ENCODE data around the gene SETBP1. TPM values are rescaled to one million over a fixed set of nuclear protein-coding genes. Genes with fewer than 3 reads are reported as not detected.

Gene SETBP1
- total RNA-seq, 1 experiment from 2014 or later: 0.05 TPM

DNA sequence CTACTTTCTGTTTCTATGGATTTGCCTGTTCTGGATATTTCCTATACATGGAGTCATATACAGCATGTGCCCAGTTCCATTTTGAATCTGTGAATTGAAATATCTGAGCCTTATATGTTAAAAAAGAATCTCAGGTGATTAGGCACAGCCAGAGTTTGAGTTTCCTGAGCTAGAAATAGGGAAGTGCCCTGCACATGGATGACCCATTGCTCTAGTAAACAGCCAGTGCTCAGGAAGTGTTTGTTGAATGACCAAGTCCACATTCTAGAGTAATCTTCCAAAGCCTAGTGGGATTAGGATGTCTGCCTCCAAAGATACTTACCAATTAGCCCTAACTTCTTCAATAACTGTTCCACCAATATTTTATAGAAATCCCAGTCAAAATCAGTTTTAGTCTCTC lies 165.8 kb downstream of the SETBP1 start:
- no peak for TF ChIP-seq CEBPB (IDR thresholded peaks at IDR 0.05; ENCODE audit: low read depth)
- TF ChIP-seq POLR2AphosphoS5 (IDR thresholded peaks at IDR 0.05; ENCODE audit: low read depth, low read length): no peak

DNA sequence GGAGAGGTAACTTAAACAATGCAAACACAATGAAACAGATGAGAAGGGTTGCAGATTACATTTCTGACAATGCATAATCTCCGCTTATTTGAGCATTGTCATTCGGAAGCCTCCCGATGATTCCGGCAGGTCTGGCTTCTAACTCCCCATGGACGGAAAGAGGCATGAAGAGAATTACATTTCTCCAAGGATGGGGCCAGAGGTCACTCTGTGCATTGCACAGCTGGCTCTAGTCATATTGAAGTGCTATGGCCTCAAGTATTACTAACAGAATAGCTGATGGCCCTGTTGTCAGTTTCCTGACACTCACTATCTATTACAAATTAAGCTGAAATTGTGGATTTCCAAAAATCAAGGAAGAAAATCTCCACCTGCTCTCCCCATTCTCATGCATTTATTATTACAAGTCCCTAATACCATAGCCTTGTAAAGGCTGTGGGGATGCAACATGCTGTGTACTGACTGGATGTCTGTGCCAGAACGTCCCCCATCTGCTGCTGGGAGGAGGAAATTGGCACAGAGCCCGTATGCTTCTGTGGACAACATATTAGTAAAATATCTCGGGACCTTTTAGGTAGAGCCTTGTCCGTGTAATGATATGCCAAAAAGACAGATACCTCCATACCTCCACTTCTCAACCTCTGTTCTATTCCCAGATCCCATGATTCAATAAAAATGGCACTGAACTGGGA lies 168.1 kb downstream of the SETBP1 start:
- TF ChIP-seq EZH2phosphoT487 (IDR thresholded peaks at IDR 0.05; ENCODE audit: borderline replicate concordance): no peak
- TF ChIP-seq CEBPB (IDR thresholded peaks at IDR 0.05; ENCODE audit: low read depth): no peak
- no peak for TF ChIP-seq SRF (IDR thresholded peaks at IDR 0.05; ENCODE audit: low read depth)
- TF ChIP-seq, protein P1, sequence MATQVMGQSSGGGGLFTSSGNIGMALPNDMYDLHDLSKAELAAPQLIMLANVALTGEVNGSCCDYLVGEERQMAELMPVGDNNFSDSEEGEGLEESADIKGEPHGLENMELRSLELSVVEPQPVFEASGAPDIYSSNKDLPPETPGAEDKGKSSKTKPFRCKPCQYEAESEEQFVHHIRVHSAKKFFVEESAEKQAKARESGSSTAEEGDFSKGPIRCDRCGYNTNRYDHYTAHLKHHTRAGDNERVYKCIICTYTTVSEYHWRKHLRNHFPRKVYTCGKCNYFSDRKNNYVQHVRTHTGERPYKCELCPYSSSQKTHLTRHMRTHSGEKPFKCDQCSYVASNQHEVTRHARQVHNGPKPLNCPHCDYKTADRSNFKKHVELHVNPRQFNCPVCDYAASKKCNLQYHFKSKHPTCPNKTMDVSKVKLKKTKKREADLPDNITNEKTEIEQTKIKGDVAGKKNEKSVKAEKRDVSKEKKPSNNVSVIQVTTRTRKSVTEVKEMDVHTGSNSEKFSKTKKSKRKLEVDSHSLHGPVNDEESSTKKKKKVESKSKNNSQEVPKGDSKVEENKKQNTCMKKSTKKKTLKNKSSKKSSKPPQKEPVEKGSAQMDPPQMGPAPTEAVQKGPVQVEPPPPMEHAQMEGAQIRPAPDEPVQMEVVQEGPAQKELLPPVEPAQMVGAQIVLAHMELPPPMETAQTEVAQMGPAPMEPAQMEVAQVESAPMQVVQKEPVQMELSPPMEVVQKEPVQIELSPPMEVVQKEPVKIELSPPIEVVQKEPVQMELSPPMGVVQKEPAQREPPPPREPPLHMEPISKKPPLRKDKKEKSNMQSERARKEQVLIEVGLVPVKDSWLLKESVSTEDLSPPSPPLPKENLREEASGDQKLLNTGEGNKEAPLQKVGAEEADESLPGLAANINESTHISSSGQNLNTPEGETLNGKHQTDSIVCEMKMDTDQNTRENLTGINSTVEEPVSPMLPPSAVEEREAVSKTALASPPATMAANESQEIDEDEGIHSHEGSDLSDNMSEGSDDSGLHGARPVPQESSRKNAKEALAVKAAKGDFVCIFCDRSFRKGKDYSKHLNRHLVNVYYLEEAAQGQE (IDR thresholded peaks at IDR 0.05; ENCODE audit: low read depth): no peak
- no peak for TF ChIP-seq CBX3 (IDR thresholded peaks at IDR 0.05; ENCODE audit: low read depth)
- TF ChIP-seq EZH2 (IDR thresholded peaks at IDR 0.05): no peak
- TF ChIP-seq ZFX (IDR thresholded peaks at IDR 0.05): no peak
- ChIA-PET POLR2A (no interaction called here), RAD21 (ENCODE audit: low non-redundant PET in 1 of 2, low total read pairs in 2 of 2, uncharacterized antibody in 2 of 2, unreplicated experiment in 2 of 2) (no interaction called here), CTCF (no interaction called here)
- Histone ChIP-seq H3K27ac (ENCODE audit: low read depth, low read length) (no peak overlapping the region), H3K9ac (ENCODE audit: low read length) (no peak overlapping the region), H3K36me3 (ENCODE audit: control insufficient read depth in 1 of 2, insufficient read depth in 2 of 2, low read length in 2 of 2) (no peaks in the 10 kb centered on the region), H4K20me1 (ENCODE audit: insufficient read depth) (no peaks in the 10 kb centered on the region), H2AFZ (ENCODE audit: low read depth, low read length, poor library complexity, severe bottlenecking) (no peak overlapping the region), H3K9me3 (ENCODE audit: control insufficient read depth in 1 of 2, insufficient read depth in 1 of 2, low read depth in 1 of 2, low read length in 2 of 2) (peaks cover 10 to 14% of the 10 kb centered on the region in 2 experiments; a peak in 2 of 4 replicates), H3K27me3 (ENCODE audit: insufficient read depth, low read length) (no peaks in the 10 kb centered on the region), H3K79me2 (ENCODE audit: insufficient read depth, low read length) (no peaks in the 10 kb centered on the region), H3K9me2 (ENCODE audit: insufficient read depth) (no peaks in the 10 kb centered on the region), H3K4me2 (ENCODE audit: low read length) (no peak overlapping the region), H3K4me3 (replicated peaks in 1 of 2; ENCODE audit: low read depth in 1 of 2, low read length in 2 of 2) (no peak overlapping the region), H3K4me1 (ENCODE audit: control insufficient read depth in 1 of 2, insufficient read depth in 2 of 2, low read length in 2 of 2) (no peaks in the 10 kb centered on the region)
- intact Hi-C loops (cut with micrococcal nuclease): no loop called here
- DNase-seq (ENCODE audit: low read depth, low spot score) (no peak), ATAC-seq (no peak)
- no TSS peak for BruUV-seq (replicated peaks)

More for the DNA sequence above, 165.8 kb downstream of the SETBP1 start:
- H3K4me1 ChIP-seq (ENCODE audit: control insufficient read depth in 1 of 2, insufficient read depth in 2 of 2, low read length in 2 of 2): no peaks in the 10 kb centered on the region
- POLR2A ChIA-PET: no interaction called here
- no peak overlapping the region for H3K27ac ChIP-seq (ENCODE audit: low read depth, low read length)
- H4K20me1 ChIP-seq (ENCODE audit: insufficient read depth): no peaks in the 10 kb centered on the region
- intact Hi-C loops (cut with micrococcal nuclease): no loop called here
- no TSS peak for BruUV-seq (replicated peaks)
- no peak for DNase-seq (ENCODE audit: low read depth, low spot score)
- RAD21 ChIA-PET (ENCODE audit: low non-redundant PET in 1 of 2, low total read pairs in 2 of 2, uncharacterized antibody in 2 of 2, unreplicated experiment in 2 of 2): no interaction called here
- ATAC-seq: no peak
- H2AFZ ChIP-seq (ENCODE audit: low read depth, low read length, poor library complexity, severe bottlenecking): no peak overlapping the region
- peaks cover 5 to 19% of the 10 kb centered on the region in 2 experiments; a peak in 2 of 4 replicates for H3K9me3 ChIP-seq (ENCODE audit: control insufficient read depth in 1 of 2, insufficient read depth in 1 of 2, low read depth in 1 of 2, low read length in 2 of 2)
- no peaks in the 10 kb centered on the region for H3K27me3 ChIP-seq (ENCODE audit: insufficient read depth, low read length)
- H3K4me2 ChIP-seq (ENCODE audit: low read length): no peak overlapping the region
- no peak overlapping the region for H3K9ac ChIP-seq (ENCODE audit: low read length)
- no peaks in the 10 kb centered on the region for H3K36me3 ChIP-seq (ENCODE audit: control insufficient read depth in 1 of 2, insufficient read depth in 2 of 2, low read length in 2 of 2)
- H3K9me2 ChIP-seq (ENCODE audit: insufficient read depth): no peaks in the 10 kb centered on the region
- CTCF ChIA-PET: no interaction called here
- H3K4me3 ChIP-seq (replicated peaks in 1 of 2; ENCODE audit: low read depth in 1 of 2, low read length in 2 of 2): no peak overlapping the region
- H3K79me2 ChIP-seq (ENCODE audit: insufficient read depth, low read length): no peaks in the 10 kb centered on the region
